Stimulated activated CD4-positive, alpha-beta T cell treated with anti-CD3 and anti-CD28 coated beads, Interleukin-15, amount 100 ng/mL, for 1 hour (primary cell): Measurements from ENCODE around the gene PDXP.
"Not testable (repeated sequence)": the region's sequence is repeated elsewhere in the genome, so short reads cannot be mapped to it uniquely, and the experiment has no call there.

Experiments
- DNase-seq, 2 donors: peaks; one replicate each; pipeline ENCODE4 v3.0.0-alpha.2; 2020; ENCODE audit warnings: low read depth in 1 of 2, low spot score in 1 of 2

Gene PDXP

GRCh38 chr22:37696260-37696656 is 37.7 kb downstream of the PDXP start:
- DNase-seq = not testable (repeated sequence)

DNA sequence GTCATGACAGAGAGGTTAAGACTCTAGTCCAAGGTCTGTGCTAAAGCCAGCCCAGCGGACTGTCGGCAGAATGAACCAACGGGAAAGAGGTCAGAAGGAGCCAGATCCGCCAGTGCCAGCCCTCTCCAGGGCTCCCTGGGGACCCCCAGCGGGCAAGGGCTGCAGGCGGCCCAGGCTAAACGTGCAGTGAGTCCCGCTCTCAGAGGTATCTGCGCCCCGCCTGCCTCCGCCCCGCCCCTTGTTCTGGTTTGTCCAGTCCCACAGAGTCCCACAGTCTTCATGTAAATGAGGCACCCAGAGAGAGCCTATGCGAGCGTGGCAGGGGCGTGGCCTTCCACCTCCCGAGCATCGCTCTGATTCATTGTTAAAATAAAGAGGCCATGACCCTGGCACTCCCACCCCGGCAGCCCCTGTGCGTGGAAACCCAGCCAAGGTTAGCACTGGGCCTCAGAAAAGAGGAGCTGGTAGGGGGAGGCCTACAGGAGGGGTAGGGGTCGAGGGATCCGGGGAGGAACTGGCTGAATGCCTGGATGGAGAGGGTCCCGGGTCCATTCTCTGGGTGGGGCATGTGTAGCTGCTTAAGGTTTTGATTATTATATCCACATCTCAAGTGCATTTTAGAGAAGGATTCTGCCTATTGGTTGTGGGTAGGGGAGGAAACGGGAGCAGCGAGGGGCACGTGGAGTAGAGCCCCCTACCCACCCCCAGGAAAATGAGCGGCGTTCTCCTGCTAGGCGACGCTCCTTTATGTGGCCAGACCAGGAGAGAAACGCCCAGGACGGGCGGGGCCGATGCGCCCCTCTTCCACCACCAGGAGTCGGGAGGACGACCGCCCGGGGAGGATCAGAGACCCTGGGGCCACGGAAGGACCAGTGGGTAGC is 38.4 kb downstream of the PDXP start, which contains the start of gene TRIOBP:
Gene TRIOBP (plus strand): TSS at position 392 of the 881 bp plus-strand sequence. CDS start 4,318 bp downstream, outside the sequence.
- peak; percentile 61 to 76 for DNase-seq

- DNase-seq = no peak
Observed at GRCh38 chr22:37697538-37697835, 39.0 kb downstream of the PDXP start.

DNA sequence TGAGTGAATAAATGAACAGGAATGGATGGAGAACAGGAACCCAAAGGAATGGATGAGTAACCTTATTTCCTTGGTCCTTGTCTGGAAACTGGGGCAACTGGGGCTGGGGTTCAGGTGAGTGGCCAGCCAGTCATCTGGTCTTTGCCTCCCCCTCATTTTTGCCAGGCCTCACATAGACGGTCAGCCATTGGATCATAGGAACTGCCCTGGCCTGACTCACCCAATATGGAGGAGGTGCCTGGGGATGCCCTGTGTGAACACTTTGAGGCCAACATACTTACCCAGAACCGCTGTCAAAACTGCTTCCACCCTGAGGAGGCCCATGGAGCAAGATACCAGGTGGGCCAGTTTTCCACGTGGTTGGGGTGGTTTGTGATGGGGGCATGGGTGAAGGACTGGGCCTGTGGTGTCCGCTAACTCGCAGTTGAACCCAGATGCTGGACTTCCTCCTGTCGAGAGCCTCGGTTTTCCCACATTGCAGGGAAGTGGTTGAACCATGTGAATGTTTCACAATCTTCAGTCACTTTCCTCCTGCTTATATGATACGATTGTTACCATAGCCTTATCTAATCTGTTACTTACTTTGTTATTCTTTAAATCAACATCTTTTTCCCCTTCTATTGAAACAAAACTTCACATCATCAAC is 42.7 kb downstream of the PDXP start:
- no peak for DNase-seq

- no peak for DNase-seq
Observed at GRCh38 chr22:37703906-37704305, 45.4 kb downstream of the PDXP start.

DNA sequence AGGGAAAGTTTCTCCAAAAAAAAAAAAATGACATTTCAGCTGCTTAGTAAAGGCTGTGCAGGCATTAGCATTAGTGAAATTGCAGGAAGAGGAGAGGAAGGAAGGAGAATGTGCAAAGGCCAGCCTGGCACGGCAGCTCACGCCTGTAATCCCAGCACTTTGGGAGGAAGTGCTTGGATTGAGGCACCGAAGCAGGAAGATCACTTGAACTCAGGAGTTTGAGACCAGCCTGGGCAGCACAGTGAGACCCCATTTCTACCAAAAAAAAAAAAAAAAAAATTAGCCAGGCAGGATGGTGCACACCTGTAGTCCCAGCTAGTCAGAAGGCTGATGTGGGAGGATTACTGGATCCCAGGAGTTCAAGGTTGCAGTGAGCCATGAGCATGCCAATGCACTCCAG is 46.1 kb downstream of the PDXP start:
- DNase-seq = no peak

- no peak for DNase-seq
Observed at GRCh38 chr22:37705205-37705604, 46.7 kb downstream of the PDXP start.

DNA sequence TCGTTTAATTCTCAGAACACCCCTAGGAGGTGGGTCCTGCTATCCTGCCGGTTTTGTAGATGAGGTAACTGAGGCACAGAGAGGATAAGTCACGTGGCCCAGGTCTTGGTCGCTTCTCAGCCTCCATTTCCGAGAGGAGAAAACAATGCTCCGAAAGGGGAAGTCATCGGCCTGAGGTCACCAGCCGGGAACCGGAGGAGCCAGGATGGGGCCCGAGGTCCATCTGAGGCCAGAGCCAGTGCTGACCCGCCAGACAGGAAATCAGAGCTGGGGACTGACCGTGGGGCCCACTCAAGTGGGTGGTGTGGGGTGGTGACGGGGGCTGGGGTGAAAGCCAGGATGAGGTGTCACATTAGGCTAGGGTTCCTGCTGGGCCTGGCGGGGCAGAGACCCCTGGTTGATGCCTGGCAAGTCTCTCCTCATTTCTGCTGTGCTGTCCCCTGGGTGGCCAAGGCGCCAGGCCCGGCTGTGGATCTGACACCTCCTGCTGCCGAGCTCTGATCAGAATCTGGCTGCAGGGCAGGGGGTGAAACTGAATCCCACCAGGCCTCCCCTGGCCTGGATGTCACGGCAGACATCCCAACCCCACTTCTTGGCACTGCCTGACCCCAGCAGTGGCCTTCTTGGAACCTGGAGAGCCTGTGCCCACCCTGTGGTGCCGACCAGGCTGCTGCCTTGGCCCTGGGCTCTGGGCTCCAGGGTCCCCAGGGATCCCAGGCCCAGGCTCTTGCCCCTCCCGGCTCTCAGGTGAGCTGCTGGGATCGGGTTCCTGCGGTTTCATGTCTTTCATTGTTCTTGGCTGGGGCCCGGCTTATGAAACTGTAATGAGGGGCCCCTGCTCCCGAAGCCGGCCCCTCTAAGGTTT is 50.3 kb downstream of the PDXP start:
- DNase-seq = no peak

GRCh38 chr22:37709445-37709765 is 50.9 kb downstream of the PDXP start:
- DNase-seq = no peak

DNA sequence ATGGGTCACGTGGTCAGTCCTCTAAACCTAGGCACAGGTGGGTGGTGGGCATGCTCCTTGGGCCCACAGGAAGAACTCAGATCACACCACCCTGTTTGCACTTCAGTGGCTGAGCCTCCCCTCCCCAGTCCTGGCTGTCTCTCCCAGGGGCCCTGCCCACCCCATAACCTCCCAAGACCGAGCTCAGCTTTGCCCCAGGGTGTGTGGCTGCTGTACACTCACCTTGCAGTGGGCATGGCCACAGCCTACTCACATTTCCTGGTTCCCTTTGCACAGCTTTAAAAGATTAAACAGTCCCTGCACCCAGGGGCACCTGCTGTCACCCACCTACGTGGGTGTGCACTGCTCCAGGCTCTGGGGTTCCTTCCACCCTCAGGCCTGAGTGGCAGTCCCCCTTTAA is 52.2 kb downstream of the PDXP start:
- no peak for DNase-seq

- DNase-seq = no peak
Observed at GRCh38 chr22:37711490-37711889, 53.0 kb downstream of the PDXP start.

DNA sequence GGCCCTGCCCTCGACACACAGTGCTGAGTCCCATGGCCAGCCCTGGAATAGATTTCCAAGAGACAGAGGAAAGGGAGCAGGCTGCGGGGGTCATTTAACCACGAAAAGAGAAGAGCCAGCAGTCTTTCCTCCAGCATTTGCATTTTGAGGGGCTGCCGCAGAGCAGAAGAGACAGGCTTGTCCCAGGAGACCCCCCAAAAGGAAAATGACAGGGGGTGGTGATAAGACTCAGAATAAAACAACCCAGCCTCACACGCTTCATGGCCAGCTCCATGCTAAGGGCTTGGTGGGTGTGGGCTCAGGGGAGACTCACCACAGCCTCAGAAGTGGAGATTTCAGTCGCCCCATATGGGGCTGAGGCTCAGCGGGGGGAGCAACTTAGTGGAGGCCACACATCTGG is 55.2 kb downstream of the PDXP start:
- no peak for DNase-seq

DNA sequence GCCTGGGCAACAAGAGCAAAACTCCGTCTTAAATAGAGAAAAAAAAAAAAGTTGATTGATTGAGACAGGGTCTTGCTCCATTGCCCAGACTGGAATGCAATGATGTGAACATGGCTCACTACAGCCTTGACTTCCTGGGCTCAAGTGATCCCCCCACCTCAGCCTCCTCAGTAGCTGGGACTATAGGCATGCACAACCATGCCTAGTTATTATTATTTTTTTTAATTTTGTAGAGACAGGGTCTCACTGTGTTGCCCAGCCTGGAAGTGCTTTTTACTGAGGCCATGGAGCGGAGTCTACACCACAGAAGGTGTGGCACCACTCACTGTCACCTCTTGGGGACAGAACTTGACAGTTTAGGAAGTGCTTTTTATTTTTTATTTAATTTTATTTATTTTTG is 56.1 kb downstream of the PDXP start:
- DNase-seq = no peak

GRCh38 chr22:37715760-37716159 is 57.2 kb downstream of the PDXP start:
- no peak for DNase-seq
